Activated CD4-positive, alpha-beta T cell treated with anti-CD3 and anti-CD28 coated beads for 48 hours (primary cell): ENCODE measurements around the gene SYNE4.
"Not testable (repeated sequence)": the region's sequence is repeated elsewhere in the genome, so short reads cannot be mapped to it uniquely, and the experiment has no call there.

Source experiments
- DNase-seq: peaks from one replicate; pipeline ENCODE4 v3.0.0-alpha.2; 2020

Gene SYNE4, protein sequence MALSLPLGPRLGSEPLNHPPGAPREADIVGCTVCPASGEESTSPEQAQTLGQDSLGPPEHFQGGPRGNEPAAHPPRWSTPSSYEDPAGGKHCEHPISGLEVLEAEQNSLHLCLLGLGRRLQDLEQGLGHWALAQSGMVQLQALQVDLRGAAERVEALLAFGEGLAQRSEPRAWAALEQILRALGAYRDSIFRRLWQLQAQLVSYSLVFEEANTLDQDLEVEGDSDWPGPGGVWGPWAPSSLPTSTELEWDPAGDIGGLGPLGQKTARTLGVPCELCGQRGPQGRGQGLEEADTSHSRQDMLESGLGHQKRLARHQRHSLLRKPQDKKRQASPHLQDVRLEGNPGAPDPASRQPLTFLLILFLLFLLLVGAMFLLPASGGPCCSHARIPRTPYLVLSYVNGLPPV

DNA sequence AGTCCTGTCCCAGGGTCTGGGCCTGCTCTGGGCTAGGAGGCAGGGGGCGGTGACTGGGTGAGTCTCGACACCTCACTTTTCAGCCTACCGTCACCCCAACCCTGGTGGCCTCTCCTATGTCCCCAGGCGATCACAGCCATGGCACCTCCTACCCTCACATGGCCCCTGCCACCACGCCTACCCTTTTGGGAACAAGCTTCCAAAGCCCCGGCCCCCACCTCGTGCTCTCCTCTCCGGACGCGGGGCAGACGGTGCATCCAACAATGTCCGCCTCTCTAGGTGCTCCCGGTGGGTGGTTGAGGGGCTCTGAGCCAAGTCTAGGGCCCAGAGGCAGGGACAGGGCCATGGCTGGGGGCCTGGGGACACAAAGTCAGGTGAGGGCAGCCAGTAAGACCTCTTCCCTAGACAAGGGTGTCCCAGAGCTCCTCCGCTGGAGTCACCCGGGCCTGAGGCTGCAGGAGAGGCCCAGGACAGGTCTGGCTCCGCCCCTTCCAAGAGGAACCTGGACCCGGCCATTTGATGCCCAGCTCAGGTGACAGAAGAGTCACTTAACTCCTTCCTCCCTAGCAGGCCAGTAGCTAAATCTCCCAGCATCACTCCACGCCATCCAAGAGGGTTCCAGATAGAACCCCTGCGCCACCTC lies at the start of gene SYNE4:
Gene SYNE4 (minus strand): TSS at position 478 of the 643 bp plus-strand sequence. CDS start 132 bp downstream, at position 346.
- no peak for DNase-seq

DNA sequence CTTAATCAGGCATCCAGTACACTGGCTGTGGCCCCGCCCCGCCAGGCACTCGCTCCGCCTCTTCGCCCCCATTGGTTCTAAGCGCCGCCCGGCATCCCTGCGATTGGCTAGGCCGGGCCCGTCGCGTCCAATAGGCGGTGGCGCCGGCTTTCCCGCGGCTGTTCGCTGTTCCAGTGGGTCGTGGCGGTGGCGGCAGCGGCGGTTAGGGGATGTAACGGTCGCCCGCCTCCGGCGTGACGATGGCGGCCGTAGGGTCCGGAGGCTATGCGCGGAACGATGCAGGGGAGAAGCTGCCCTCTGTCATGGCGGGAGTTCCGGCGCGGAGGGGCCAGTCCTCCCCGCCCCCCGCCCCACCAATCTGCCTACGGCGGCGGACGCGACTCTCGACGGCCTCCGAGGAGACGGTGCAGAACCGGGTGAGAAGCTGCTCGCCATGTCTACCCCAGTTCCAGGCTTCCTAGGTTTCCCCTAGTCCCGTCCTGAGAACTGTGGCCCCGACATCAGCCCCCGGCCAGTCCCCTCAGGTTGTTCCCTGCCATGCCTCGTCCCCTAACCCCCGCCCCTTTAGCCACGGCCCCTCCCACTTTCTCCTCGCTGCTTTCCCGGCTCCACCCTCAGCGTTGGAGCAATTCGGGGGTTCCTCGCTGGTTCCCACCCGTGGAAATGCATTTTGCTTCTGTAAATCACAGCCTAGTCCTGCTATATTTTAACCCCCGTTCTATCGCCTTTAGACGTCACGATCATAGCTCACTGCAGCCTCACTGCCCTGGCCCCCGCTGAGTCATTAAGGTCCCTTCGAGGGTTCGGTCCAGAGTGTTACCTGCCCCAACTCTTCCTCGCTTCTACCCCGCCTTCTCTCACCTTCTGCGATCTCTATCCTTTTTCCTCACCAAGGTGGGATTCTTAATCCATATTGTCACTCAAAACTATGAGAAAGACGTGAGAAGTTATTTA lies 46.4 kb upstream of the SYNE4 start, which contains the start of gene WDR62:
Gene WDR62 (plus strand): TSS at position 165 of the 954 bp plus-strand sequence. CDS start 75 bp downstream, at position 240.
- DNase-seq: peak; percentile 97

DNA sequence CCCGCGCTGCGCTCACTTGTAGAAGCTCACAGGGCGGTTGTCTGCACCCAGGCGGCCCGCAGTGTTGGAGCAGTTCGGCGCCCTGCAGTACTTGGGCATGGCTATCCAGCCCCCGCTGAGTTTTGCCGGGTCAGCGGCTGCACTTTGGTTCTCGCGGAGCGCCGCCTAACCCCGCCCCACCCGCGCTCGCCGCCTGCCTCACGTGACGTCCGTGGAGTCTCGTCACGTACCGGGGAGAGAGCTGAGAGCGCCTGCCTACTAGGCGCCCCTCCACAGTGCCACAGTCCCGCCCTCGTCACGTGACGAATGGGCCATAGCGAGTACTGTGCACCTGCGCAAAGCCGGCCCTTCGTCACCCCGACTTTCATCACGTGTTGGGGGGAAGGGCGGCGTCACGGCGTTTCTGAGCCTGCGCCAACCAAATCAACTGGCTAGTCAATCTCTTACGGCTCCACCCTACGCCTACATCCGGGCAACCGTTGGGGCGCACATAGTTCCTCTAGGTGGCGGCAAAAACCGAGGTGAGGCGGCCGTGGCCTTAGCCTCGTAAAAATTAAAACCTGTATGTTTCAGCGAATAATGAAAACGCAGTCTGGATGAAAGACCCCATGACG lies 45.6 kb upstream of the SYNE4 start, which contains the start of gene THAP8:
Gene THAP8 (minus strand): TSS at position 167 of the 614 bp plus-strand sequence. CDS start 68 bp downstream, at position 99.
- DNase-seq: peak; percentile 100

DNA sequence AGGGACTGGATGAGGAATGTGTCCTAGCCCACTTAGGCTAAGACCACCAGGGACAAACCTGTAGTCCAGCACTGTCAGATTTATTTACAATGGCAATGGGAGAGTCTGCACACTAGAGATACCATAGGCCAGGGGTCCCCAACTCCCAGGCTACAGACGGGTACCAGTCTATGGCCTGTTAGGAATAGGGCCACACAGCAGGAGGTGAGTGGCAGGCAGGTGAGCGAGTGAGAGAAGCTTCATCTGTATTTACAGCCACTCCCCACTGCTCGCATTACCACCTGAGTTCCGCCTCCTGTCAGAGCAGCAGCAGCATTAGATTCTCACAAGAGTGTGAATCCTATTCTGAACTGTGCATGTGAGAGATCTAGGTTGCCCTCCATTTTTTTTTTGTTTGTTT lies 43.0 kb upstream of the SYNE4 start:
- DNase-seq: no peak

DNA sequence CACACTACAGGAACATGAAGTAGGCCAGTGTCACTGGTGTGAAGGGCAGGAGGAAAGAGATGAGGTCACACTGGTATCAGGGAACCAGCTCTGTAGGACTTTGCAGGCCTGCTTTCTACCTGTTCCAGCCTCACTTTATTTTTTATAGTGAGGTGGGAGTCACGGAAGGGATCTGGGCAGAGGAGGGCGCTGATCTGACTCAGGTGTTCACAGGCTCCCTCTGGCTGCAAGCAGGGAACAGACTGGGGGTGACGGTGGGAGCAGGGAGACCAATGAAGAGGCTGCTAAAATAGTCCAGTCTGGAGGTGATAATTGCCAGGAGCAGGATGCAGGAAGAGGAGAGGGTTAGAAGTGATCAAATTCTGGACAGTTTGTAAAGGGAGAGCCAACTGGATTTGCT lies 42.6 kb upstream of the SYNE4 start:
- DNase-seq: no peak

DNA sequence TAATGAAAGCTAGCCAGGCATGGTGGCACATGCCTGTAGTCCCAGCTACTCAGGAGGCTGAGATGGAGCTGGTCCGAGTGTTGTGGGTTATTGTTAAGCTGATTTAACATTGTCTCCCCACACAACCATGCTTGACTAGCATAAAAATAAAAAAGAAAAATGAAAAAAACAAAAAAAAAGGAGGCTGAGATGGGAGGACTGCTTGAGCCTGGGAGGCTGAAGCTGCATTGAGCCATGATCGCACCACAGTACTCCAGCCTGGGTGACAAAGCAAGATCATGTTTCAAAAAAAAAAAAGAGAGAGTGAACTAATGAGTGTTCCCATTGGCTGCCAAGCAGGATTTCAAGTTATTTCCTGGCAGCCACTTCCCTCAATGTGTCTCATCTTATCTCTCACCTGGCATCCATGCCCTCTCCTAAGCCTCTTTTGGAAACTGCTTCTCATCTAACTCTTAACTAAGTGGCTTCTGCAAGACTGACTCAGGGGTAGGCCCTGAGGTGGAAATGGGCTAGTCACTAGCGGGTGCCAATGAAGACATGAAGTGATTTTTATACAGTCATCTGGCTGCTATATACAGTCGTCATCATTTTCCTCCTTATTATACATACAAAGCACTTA lies 40.6 kb upstream of the SYNE4 start:
- DNase-seq: no peak

DNA sequence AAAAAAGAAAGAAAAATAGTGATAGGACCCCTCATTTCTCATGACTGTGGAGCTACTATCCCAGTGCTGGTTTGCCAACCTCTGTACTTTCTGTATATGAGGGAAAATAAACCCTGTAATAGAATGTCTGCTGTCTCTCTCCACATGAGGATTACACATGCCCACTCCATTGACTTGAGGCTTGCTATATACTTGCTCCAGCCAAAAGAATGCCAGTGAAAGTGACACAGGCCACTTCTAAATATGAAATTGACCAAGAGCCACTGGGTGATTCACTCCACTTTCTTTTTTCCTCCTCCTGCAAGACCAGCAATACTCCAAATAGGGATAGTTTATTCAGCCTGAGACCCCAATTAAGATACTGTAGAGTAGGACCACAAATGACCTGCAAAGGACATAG lies 39.2 kb upstream of the SYNE4 start:
- no peak for DNase-seq

DNA sequence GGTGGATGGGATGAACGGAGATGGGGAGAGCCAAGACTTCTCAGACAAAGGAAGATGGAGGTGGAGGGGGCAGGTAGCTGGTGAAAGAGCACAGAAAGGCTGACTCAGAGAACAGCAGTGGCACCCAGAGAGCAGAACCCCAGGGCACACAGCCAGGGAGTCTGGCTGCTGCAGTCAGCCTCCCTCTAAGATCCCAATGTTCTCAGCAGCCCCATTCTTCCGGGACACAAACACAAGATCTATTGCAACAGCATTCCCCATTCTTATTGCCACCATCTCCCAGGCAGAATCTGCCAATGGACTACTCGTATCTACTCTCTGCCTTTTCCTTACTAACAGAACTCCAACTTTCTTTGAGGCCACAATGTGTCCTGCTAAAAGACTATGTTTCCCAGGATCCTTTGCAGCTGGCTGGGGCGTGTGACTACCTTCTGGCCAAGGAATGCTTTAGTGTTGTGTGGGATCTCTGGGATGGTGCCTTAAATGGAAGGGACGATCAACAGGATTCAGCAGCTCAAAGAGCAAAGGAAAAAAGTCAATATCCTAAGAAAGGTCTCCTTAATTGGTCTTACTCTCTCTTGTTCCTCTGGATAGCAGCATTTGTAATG lies 37.9 kb upstream of the SYNE4 start:
- DNase-seq: no peak

DNA sequence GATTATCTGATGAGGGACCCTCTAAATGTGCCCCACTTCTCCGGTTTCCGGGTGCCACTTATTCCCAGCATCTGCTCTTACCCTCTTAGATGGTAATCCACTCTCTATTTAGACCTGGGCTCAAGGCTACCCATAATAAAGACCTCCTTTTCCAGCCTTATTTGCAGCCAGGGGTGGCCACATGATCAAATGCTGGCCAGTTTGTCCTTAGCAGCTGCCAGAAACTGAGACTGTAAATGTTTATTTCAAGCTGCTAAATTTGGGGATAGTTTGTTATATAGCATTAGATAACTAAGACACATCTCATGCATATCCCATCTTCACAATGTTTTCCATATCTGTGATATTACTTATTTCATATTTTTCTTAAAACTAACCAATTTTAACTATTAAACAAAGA lies 35.3 kb upstream of the SYNE4 start:
- DNase-seq: no peak

DNA sequence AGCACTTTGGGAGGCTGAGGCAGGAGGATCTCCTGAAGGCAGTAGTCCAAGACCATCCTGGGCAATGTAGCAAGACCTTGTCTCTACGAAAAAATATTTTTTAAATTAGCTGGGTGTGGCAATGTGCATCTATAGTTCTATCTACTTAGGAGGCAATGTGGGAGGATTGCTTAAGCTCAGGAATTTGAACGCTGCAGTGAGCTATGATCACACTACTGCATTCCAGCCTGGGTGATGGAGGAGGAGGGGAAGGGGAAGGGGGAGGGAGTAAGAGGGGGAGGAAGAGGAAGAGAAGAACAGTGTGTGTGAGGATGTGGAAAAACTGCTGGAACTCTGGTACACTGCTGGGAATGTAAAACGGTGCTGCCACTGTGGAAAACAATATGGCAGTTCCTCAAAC lies 33.2 kb upstream of the SYNE4 start:
- DNase-seq: no peak

DNA sequence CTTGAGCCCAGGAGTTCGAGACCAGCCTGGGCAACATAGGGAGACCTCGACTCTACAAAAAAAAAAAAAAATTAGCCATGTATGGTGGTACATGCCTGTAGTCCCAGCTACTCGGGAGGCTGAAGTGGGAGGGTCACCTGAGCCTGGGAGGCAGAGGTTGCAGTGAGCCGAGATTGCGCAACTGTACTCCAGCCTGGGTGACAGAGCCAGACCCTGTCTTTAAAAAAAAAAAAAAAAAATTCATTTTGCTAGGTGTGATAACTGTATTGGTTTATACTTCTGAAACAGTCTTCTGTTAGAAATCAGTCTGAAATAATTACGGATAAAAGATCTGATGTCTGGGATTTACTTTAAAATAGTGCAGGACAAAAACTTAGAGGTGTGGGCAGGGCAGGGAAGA lies 32.5 kb upstream of the SYNE4 start:
- not testable (repeated sequence) for DNase-seq

DNA sequence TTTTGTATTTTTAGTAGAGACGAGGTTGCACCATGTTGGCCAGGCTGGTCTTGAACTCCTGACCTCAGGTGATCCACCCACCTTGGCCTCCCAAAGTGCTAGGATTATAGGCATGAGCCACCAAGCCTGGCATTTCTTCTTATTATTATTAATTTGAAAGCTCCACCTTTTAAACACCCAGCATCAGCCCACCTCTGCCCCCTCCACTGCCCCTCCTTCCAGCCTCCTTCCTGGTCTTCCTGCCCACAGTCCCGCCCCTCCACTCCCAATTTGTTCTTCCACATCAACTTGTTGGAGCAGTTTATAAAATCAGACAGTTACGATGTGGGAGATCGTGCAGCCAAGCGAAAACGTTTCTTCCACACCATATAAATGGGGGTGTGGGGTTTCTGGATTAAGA lies 31.9 kb upstream of the SYNE4 start:
- DNase-seq: no peak

DNA sequence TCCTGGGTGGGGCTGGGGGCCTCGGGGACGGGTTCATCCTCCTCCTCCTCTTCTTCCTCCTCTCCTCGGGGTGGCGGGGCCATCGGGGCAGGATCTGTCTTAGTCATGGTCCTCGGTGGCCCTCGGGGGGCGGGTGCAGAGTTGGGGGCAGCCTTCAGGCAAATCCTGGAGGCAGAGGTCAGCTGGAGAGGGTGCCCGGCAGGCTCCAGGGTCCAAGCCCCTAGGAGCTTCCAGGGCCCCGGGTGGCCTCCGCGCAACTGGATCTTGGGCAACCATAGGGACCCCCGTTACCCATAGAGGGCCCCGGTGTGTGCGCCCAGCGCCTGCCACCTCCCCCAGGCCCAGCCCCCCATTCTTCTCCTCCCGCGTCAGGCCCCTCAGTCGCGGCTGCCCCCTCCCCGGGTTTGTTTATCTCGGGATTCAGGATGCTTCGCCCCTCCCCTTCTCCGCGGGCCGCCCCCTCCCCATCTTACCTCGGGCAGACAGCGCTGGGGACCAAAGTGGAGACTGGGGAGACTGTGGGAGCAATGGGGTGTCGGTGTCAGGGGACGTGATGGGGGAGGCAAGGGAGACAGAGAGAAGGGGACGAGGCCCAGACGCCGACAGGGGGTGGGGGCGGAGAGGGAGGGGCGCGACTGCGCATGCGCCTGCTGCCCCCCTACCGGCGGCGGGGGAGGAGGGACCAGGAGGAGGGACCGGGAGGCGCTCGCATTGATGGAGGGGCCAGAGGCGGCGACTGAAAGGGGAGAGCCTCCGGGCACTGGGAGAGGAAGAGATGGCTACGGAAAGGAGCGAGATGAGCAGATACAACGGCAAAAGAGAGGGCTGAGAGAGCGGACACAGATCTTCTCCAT lies 23.9 kb upstream of the SYNE4 start, which contains the start of gene CLIP3:
Gene CLIP3 (minus strand): TSS at position 623 of the 854 bp plus-strand sequence. CDS start 516 bp downstream, at position 107.
- peak; percentile 57 for DNase-seq

DNA sequence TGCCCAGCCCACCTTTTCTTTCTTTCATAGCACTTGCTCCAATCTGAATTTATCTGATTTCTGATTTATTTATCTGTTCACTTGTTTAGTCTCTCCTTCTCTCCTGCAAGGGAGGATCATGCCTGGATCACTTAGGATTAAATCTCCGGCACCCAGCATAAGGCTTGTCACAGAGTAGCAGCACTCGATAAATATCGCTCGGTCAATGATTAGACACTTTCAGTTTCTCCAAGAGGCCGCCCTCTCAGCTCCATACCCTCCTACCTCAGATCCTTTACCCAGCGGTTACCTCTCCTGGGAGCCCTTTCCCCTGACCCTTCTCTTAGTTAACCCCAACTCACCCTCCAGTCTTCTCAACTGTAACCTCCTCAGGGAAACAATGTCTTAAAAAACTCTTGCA lies 22.7 kb upstream of the SYNE4 start:
- DNase-seq: no peak

DNA sequence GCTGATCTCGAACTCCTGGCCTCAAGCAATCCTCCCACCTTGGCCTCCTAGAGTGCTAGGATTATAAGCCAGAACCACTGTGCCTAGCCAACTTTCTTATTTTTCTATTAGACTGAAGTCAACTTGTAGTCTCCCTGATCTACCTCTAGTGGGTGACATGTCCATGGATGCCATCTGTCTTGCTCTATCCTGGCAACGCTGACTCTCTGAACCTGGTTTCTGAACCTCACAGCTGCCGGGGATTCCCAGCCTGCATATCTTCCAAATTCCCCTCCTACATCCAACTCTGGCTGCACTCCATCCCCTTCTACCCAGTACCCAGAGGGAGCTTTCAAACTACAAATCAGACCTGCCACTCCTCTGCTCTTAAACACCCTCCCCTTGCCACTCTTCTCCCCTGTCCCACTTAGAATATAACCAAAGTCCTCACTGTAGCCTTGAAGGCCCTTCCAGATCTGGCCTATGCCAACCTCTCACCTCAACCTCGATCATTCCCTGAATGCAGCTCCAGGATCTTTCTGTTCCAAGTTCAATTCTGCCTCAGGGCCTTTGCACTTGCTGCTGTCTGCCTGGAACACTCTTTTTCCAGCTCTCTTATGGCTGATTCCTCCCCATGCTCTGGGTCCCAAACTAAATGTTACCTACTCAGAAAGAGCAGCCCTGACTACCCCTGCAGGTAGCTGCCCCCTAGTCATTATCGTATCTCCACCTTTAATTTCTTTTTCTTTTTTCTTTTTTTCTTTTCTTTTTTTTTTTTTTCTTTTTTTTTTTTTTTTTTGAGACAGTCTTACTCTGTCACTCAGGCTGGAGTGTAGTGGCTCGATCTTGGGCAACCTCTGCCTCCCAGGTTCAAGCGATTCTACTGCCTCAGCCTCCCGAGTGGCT lies 21.9 kb upstream of the SYNE4 start:
- DNase-seq: no peak

DNA sequence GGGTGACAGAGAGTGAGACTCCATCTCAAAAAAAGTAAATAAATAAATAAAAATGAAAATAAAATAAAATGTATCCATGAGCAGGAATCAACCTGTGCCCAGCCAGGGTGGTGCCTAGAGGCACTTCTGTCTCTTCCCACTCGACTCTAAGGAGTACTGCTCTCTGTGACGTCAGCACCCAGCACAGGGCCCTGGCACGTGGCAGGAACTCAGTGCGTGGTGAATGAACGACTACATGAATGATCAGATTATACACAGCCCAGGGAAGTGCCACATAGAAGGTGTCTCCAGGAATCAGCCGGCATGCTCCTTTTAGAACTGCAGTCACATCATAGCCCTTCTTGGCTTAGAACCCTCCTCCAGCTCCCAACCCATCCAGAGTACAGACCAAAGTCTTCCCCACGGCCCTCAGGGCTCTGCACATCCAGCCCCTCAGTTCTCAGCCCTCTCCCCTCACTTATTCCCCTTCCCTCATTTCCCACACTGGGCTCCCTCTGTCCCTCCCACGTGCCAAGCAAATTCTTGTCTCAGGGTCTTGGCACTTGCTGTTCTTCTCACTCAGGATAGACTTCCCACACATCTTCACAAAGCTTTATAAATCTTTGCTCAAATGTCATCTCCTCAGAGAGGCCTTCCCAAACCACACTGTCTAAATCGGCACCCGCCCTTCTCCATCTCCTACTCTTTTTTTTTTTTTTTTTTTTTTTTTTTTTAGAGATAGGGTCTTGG lies 19.9 kb upstream of the SYNE4 start:
- DNase-seq: no peak

DNA sequence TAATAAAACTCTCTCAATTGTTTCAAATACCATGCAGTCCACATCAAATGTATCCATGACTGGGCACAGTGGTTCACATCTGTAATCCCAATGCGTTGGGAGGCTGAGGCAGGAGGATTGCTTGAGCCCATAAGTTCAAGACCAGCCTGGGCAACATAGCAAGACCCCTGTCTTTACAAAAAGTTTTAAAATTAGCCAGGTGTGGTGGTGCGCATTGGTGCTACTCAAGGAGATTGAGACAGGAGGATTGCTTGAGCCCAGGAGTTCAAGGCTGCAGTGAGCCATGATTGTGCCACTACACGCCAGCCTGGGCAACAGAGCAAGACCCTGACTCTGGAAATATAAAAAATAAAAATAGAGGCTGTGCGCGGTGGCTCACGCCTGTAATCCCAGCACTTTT lies 19.1 kb upstream of the SYNE4 start:
- no peak for DNase-seq

DNA sequence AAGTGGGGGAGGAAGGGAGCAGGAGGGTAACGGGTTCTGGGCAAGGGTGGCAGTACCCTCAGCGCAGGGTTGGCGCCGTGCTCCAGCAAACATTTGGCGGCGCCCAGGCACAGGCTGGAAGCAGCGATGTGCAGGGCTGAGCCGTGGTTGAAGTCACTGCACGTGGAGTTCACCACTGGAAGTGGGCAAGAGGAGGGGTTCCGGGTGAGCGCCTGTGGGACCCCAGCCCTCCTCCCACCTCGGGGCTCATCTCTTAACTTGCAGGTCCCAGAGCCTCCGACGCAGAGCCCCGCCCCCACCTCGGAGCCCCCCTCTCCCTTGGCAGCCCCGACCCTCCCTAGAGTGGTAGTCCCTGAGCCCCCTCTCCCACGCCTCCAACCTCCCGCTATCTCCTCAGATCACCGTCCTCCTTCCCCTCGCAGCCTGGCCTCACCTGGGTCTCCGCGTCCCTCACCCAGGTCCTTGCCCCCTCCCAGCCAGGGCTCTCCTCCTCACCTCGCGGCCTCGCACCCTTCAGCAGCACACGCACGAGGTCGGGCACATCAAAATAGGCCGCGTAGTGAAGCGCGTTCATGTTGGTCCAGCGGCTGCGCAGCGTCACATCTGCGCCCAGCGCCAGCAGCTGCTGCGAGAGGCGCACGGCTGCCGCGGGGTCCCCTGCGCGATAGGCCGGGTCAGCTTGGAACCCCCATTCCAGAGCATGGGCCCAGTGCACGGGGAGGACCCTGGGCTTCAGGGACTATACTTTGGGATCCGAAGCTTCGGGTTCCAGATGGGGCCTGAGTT lies 17.7 kb upstream of the SYNE4 start:
- DNase-seq: no peak
